SU-DHL-6 (cell line): ENCODE data around the gene BCAS3.

Source experiments
- H2AFZ ChIP-seq: fragments of 200-600 bp; sonication (generic); 2 replicates; pipeline ENCODE4 v1.6.1; 2014; ENCODE audit warnings: low read depth, mild to moderate bottlenecking, moderate library complexity, mixed read lengths, antibody characterized with exemption, low read length; ENCODE audit not compliant: severe bottlenecking
- H3F3A ChIP-seq: fragments of 200-600 bp; shearing (Covaris generic); 2 replicates; pipeline ENCODE4 v1.6.0; 2016; ENCODE audit warnings: antibody characterized with exemption, mild to moderate bottlenecking; ENCODE audit not compliant: insufficient read depth
- H3K27ac ChIP-seq: fragments of 200-600 bp; sonication (generic); 2 replicates; pipeline ENCODE4 v1.5.1; 2016; ENCODE audit warnings: low read depth, mild to moderate bottlenecking, low read length, moderate library complexity, mixed read lengths
- H3K27me3 ChIP-seq: fragments of 200-600 bp; sonication (generic), shearing (Covaris generic); 2 replicates; pipeline ENCODE4 v1.6.0; 2014; ENCODE audit warnings: mild to moderate bottlenecking, low read length
- H3K36me3 ChIP-seq: fragments of 200-600 bp; sonication (generic); 2 replicates; pipeline ENCODE4 v1.6.1; 2014; ENCODE audit warnings: mild to moderate bottlenecking, low read length, mixed read lengths
- H3K4me2 ChIP-seq: fragments of 300-600, 200-600 bp; shearing (Covaris generic), sonication (generic); 2 replicates; pipeline ENCODE4 v1.6.0; 2014; ENCODE audit warnings: low read length, low read depth, mild to moderate bottlenecking; ENCODE audit not compliant: poor library complexity, severe bottlenecking
- H3K4me3 ChIP-seq: fragments of 200-600 bp; sonication (generic); 2 replicates; pipeline ENCODE4 v1.5.1; 2014; ENCODE audit warnings: antibody characterized with exemption, low read length, mild to moderate bottlenecking, mixed read lengths; ENCODE audit not compliant: insufficient read depth, poor library complexity, severe bottlenecking
- H3K79me2 ChIP-seq: fragments of 200-600 bp; sonication (generic); 2 replicates; pipeline ENCODE4 v1.6.1; 2014; ENCODE audit warnings: mild to moderate bottlenecking, low read length, moderate library complexity; ENCODE audit not compliant: insufficient read depth
- H3K9ac ChIP-seq: fragments of 200-600 bp; sonication (generic); 2 replicates; pipeline ENCODE4 v1.7.0; 2014; ENCODE audit warnings: mild to moderate bottlenecking, low read length
- H3K9me2 ChIP-seq: fragments of 200-600 bp; sonication (generic); replicated peaks from 2 replicates; pipeline ENCODE4 v1.6.1; 2014; ENCODE audit warnings: low read length; ENCODE audit not compliant: insufficient read depth
- H3K9me3 ChIP-seq: fragments of 200-600 bp; sonication (generic); 2 replicates; pipeline ENCODE4 v1.6.1; 2014; ENCODE audit warnings: low read length, mixed read lengths; ENCODE audit not compliant: insufficient read depth
- H4K20me1 ChIP-seq: fragments of 200-600 bp; sonication (generic); 2 replicates; pipeline ENCODE4 v1.6.1; 2014; ENCODE audit warnings: low read depth, mild to moderate bottlenecking, antibody characterized with exemption, low read length, moderate library complexity, mixed read lengths
- EZH2phosphoT487 ChIP-seq: fragments of 200-600 bp; sonication (generic), shearing (Covaris generic); conservative IDR thresholded peaks from 2 replicates; pipeline ENCODE4 v1.6.1; 2018; ENCODE audit warnings: mild to moderate bottlenecking, antibody characterized with exemption, low read length, moderate library complexity, mixed read lengths
- TF ChIP-seq, protein P1 (sequence below): fragments of 200-600 bp; sonication (generic); IDR thresholded peaks from one replicate; pipeline ENCODE4 v1.5.1; 2017; ENCODE audit warnings: antibody characterized with exemption, mild to moderate bottlenecking, low read length, moderate library complexity; ENCODE audit not compliant: insufficient read depth, poor library complexity, severe bottlenecking

The BCAS3 gene

GRCh38 chr17:61282377-61282776, 604.7 kb downstream of the BCAS3 start:
- no peak overlapping the region for H3K27ac ChIP-seq
- H3K27me3 ChIP-seq, result no peaks in the 10 kb centered on the region
- no peaks in the 10 kb centered on the region for H3F3A ChIP-seq
- H3K36me3 ChIP-seq, result no peaks in the 10 kb centered on the region
- no peak overlapping the region for H3K4me2 ChIP-seq
- no peaks in the 10 kb centered on the region for H3K9me3 ChIP-seq
- H2AFZ ChIP-seq, result no peak overlapping the region
- H3K79me2 ChIP-seq, result no peaks in the 10 kb centered on the region
- TF ChIP-seq, protein P1, sequence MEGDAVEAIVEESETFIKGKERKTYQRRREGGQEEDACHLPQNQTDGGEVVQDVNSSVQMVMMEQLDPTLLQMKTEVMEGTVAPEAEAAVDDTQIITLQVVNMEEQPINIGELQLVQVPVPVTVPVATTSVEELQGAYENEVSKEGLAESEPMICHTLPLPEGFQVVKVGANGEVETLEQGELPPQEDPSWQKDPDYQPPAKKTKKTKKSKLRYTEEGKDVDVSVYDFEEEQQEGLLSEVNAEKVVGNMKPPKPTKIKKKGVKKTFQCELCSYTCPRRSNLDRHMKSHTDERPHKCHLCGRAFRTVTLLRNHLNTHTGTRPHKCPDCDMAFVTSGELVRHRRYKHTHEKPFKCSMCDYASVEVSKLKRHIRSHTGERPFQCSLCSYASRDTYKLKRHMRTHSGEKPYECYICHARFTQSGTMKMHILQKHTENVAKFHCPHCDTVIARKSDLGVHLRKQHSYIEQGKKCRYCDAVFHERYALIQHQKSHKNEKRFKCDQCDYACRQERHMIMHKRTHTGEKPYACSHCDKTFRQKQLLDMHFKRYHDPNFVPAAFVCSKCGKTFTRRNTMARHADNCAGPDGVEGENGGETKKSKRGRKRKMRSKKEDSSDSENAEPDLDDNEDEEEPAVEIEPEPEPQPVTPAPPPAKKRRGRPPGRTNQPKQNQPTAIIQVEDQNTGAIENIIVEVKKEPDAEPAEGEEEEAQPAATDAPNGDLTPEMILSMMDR, result no peak
- TF ChIP-seq EZH2phosphoT487, result no peak
- no peaks in the 10 kb centered on the region for H4K20me1 ChIP-seq
- H3K4me3 ChIP-seq, result no peak overlapping the region
- no peak overlapping the region for H3K9ac ChIP-seq
- no peaks in the 10 kb centered on the region for H3K9me2 ChIP-seq

DNA sequence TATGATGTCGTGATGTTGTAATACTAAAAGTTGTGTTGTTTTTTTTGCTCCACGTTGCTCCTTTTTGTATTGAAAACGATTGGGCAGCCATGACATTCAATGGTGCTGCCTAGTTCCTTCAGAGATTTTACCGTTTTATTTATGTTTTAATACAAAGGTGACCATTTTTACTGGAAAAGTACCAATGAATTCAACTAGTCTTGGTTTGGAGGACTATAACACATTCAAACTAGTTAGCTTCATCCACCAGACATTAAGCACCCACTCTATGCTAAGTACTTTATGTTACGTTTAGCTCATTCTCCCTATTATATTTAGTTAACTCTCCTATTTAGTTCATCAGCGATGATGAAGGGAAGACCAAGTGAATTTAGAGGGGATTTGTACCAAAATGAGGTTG, 605.4 kb downstream of the BCAS3 start:
- Histone ChIP-seq H2AFZ (no peak overlapping the region), H3K9me2 (no peaks in the 10 kb centered on the region), H3K4me3 (no peak overlapping the region), H3K27me3 (no peaks in the 10 kb centered on the region), H3K79me2 (no peaks in the 10 kb centered on the region), H3K27ac (no peak overlapping the region), H3K36me3 (no peaks in the 10 kb centered on the region), H3K9me3 (no peaks in the 10 kb centered on the region), H4K20me1 (no peaks in the 10 kb centered on the region), H3F3A (no peaks in the 10 kb centered on the region), H3K4me2 (no peak overlapping the region), H3K9ac (no peak overlapping the region)
- TF ChIP-seq, protein P1, result no peak
- no peak for TF ChIP-seq EZH2phosphoT487

DNA sequence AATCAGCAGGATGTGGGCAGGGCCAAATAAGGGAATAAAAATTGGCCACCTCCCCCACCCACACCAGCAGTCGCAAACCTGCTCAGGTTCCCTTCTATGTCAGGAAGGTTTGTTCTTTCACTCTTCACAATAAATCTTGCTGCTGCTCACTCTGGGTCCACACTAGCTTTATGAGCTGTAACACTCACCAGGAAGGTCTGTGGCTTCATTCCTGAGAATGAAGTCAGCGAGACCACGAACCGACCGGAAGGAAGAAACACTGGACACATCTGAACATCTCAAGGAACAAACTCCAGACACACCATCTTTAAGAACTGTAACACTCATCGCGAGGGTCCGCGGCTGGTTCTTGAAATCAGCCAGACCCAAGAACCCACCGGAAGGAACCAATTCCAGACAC, 606.5 kb downstream of the BCAS3 start:
- Histone ChIP-seq H3K4me3 (no peak overlapping the region), H3K36me3 (no peaks in the 10 kb centered on the region), H3K4me2 (no peak overlapping the region), H3K27ac (no peak overlapping the region), H3K9me3 (no peaks in the 10 kb centered on the region), H4K20me1 (no peaks in the 10 kb centered on the region), H3K27me3 (no peaks in the 10 kb centered on the region), H3K9ac (no peak overlapping the region), H3K79me2 (no peaks in the 10 kb centered on the region), H3F3A (no peaks in the 10 kb centered on the region), H3K9me2 (no peaks in the 10 kb centered on the region), H2AFZ (no peak overlapping the region)
- TF ChIP-seq, protein P1, result no peak
- no peak for TF ChIP-seq EZH2phosphoT487
